Measurements from ENCODE around the gene SDHAF2. TPM values are rescaled to one million over a fixed set of nuclear protein-coding genes. Genes with fewer than 3 reads are reported as not detected.

SDHAF2 gene
- total RNA-seq, 1 experiment from 2014 or later: 34.0 TPM

DNA sequence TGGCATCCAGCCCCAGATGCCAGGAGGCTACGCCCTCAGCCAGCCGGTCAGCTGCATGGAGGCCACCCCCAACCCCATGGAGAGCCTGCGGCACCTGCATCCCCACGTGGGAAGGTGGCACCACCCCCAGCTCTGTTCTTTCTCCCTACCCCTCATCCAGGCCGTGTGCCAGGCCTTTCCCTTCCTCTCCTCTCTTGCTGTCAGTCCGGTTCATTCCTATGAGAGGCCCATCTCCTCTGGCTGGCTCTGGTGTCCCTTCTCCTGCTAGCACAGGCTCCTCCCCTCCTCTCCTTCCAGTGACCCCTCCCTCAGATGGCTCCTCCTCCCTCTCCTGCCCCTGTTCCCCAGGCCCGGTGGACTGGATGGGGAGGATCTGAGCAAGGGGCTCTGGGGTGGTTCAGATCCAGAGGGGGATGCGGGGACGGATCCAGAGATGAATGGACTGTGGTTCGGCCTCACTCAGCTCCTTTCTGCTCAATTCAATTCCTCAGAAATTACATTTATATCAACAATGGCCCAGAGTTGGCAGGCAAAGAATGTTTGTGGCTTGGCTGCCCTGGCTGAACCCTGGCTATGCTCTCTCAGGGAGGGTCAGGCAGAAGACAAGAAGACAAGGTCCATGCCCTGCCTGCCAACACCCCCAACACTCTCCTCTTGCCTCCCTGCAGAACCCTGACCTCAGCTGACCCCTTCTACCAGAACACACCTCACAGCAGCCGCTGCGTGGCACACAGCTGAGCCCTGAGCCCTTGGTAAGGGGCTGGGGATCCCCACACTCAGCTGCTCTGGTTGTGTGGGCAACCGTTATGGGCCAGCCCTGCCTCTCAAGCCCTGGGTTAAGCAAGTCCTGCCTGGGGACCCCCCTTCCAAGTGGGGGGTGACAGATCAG, 60.2 kb downstream of the SDHAF2 start (continued):
- TF ChIP-seq SP1 (IDR thresholded peaks at IDR 0.05; ENCODE audit: low read depth): no peak

DNA sequence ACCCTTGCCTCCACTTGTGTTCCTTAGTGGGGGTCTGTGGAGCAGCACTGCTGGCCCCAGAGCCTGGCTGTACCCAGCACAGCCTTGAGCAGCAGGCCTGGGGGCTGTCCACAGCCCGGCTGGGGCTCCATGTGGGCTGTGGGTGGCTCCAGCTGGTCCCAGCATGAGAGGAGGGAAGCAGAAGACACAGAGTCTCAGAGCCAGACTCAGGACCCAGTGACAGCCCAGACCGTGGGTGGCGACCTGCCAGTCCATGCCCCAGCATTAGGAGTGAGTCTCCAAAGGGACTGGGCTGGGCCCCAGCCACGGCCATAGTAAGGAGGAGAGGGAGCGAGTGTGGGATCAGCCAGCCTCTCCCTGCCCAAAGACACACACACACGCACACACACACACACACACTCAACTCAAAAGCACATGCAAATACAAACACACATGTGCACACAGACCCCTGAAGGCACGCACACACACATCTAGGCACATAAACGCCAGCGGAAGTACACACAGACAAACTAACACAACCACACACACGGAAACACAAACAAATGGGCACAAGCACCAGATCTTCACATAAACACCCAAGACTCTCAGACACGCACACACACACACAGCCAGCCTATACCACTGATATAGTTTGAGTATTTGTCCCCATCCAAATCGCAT, 61.9 kb downstream of the SDHAF2 start:
- H3K4me1 ChIP-seq (ENCODE audit: control insufficient read depth in 1 of 2, insufficient read depth in 2 of 2, low read length in 2 of 2): 0 out of 4 replicates have a peak, but pooled peaks cover 0 to 4% of the 10 kb centered on the region in 2 experiments
- intact Hi-C loops (cut with micrococcal nuclease): no loop called here
- RAD21 ChIA-PET (ENCODE audit: low non-redundant PET in 1 of 2, low total read pairs in 2 of 2, uncharacterized antibody in 2 of 2, unreplicated experiment in 2 of 2): no interaction called here
- no peak overlapping the region for H3K27ac ChIP-seq (ENCODE audit: low read depth, low read length)
- no peak for DNase-seq (ENCODE audit: low read depth, low spot score)
- H2AFZ ChIP-seq (ENCODE audit: low read depth, low read length, poor library complexity, severe bottlenecking): no peak overlapping the region
- CTCF ChIA-PET: no interaction called here
- H3K4me2 ChIP-seq (ENCODE audit: low read length): no peak overlapping the region
- POLR2A ChIA-PET: interaction anchor here (0.7 kb wide), 1 partner anchor 144 kb away, joined by 3 read pairs; no protein-coding TSS in a partner anchor
- ATAC-seq: no peak
- no TSS peak for BruUV-seq (replicated peaks)
- no peaks in the 10 kb centered on the region for H4K20me1 ChIP-seq (ENCODE audit: insufficient read depth)
- H3K79me2 ChIP-seq (ENCODE audit: insufficient read depth, low read length): no peaks in the 10 kb centered on the region
- H3K36me3 ChIP-seq (ENCODE audit: control insufficient read depth in 1 of 2, insufficient read depth in 2 of 2, low read length in 2 of 2): no peaks in the 10 kb centered on the region
- H3K9ac ChIP-seq (ENCODE audit: low read length): no peak overlapping the region
- H3K4me3 ChIP-seq (replicated peaks in 1 of 2; ENCODE audit: low read depth in 1 of 2, low read length in 2 of 2): no peak overlapping the region
- H3K9me3 ChIP-seq (ENCODE audit: control insufficient read depth in 1 of 2, insufficient read depth in 1 of 2, low read depth in 1 of 2, low read length in 2 of 2): no peaks in the 10 kb centered on the region; a peak in 1 of 4 replicates
- no peaks in the 10 kb centered on the region for H3K9me2 ChIP-seq (ENCODE audit: insufficient read depth)
- H3K27me3 ChIP-seq (ENCODE audit: insufficient read depth, low read length): no peaks in the 10 kb centered on the region
- no peak for TF ChIP-seq TCF7L2 (IDR thresholded peaks at IDR 0.05; ENCODE audit: borderline replicate concordance, extremely low read depth, insufficient read depth, insufficient read length)
- no peak for TF ChIP-seq CTCF (IDR thresholded peaks at IDR 0.05 in 2 of 3, conservative IDR thresholded peaks at IDR 0.05 in 1 of 3; ENCODE audit: borderline replicate concordance in 1 of 3, insufficient read depth in 1 of 3, low read depth in 2 of 3, low read length in 2 of 3)
- TF ChIP-seq EZH2 (IDR thresholded peaks at IDR 0.05): no peak
- no peak for TF ChIP-seq REST (IDR thresholded peaks at IDR 0.05; ENCODE audit: low read depth)
- TF ChIP-seq, protein P1, sequence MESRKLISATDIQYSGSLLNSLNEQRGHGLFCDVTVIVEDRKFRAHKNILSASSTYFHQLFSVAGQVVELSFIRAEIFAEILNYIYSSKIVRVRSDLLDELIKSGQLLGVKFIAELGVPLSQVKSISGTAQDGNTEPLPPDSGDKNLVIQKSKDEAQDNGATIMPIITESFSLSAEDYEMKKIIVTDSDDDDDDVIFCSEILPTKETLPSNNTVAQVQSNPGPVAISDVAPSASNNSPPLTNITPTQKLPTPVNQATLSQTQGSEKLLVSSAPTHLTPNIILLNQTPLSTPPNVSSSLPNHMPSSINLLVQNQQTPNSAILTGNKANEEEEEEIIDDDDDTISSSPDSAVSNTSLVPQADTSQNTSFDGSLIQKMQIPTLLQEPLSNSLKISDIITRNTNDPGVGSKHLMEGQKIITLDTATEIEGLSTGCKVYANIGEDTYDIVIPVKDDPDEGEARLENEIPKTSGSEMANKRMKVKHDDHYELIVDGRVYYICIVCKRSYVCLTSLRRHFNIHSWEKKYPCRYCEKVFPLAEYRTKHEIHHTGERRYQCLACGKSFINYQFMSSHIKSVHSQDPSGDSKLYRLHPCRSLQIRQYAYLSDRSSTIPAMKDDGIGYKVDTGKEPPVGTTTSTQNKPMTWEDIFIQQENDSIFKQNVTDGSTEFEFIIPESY (IDR thresholded peaks at IDR 0.05; ENCODE audit: extremely low read depth, insufficient replicate concordance, low read length): no peak
- TF ChIP-seq FOSL1 (IDR thresholded peaks at IDR 0.05; ENCODE audit: low read depth): no peak
- TF ChIP-seq ZNF274 (IDR thresholded peaks at IDR 0.05; ENCODE audit: low read depth, low read length): no peak
- TF ChIP-seq JUND (IDR thresholded peaks at IDR 0.05): no peak
- TF ChIP-seq SP1 (IDR thresholded peaks at IDR 0.05; ENCODE audit: low read depth): no peak
- TF ChIP-seq RAD21 (IDR thresholded peaks at IDR 0.05; ENCODE audit: low read depth): no peak
- TF ChIP-seq SRF (IDR thresholded peaks at IDR 0.05; ENCODE audit: low read depth): no peak
- TF ChIP-seq ZFX (IDR thresholded peaks at IDR 0.05): no peak
- TF ChIP-seq SIN3A (IDR thresholded peaks at IDR 0.05; ENCODE audit: low read depth): no peak
- TF ChIP-seq, protein P2, sequence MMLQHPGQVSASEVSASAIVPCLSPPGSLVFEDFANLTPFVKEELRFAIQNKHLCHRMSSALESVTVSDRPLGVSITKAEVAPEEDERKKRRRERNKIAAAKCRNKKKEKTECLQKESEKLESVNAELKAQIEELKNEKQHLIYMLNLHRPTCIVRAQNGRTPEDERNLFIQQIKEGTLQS (IDR thresholded peaks at IDR 0.05): no peak
- TF ChIP-seq MAX (IDR thresholded peaks at IDR 0.05): no peak
